UCSD-AML1 (cell line): ENCODE results near the gene IKZF1.

Experiments
- DNase-seq: peaks from one replicate; lab custom pipeline; 2025; ENCODE audit not compliant: unreplicated experiment; lab: John Stamatoyannopoulos, UW

Gene IKZF1

GRCh38 chr7:50436133-50436806 is 131.8 kb downstream of the IKZF1 start:
- DNase-seq = no peak

DNA sequence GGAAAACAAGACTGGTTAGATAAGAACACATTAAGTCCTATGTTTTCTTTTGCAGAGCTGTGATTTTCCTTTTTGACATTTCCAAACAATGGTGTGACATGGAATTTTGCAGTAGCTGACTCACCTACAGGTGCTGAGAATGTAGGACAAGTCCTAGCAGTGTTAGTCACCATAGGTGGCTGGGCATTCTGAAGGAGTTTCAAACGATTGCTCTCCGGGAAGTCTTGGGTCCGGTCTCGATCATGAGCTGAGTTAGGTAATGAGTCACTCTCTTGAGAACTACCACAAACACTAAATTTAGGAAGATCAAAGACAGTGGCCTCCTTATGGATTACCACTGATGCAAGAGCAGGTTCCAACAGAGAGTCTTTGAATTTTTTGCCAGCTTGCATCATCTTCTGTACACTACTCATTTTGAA is 142.0 kb downstream of the IKZF1 start:
- no peak for DNase-seq

- no peak for DNase-seq
These were observed 144.3 kb downstream of the IKZF1 start for GRCh38 chr7:50448823-50449222.

- no peak for DNase-seq
These were observed 145.0 kb downstream of the IKZF1 start for GRCh38 chr7:50449501-50449880.

GRCh38 chr7:50449881-50450589 is 145.5 kb downstream of the IKZF1 start, which contains the start of gene FIGNL1:
Gene FIGNL1 (minus strand): TSS chr7:50450350. CDS start chr7:50447287, 3,063 bp downstream.
- peak; percentile 73 for DNase-seq

- DNase-seq = no peak
These were observed 146.1 kb downstream of the IKZF1 start for GRCh38 chr7:50450590-50451032.
